Stimulated activated CD4-positive, alpha-beta T cell treated with anti-CD3 and anti-CD28 coated beads, Interleukin-15, amount 100 ng/mL, for 48 hours (primary cell): Measurements from ENCODE around the gene WIPF1.

Source experiments
- DNase-seq, 2 donors: peaks; one replicate each; pipeline ENCODE4 v3.0.0-alpha.2; 2020; ENCODE audit warnings: low read depth in 2 of 2

WIPF1 gene

DNA sequence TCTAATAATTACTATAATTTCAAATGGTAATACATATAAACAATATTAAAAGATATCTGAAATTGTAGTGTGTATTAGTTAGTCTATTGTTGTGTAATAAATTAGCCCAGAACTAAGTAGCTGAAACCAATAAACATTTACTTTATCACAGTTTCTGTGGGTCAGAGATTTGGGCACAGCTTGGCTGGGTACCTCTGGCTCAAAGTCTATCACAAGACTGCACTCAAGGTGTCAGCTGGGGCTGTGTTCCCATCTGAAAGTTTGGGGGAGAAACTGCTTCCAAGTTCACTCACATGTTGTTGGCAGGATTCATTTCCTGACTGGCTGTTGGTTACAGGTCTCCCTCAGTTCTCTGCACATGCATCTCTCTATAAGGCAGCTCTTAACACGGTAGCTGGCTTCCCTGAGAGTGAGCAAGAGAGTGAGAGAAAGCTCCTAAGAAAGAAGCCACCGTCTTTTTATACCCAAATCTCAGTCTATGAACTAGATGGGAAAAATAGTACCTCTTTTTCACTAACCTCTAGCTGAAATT lies 25.6 kb upstream of the WIPF1 start:
- DNase-seq: no peak

GRCh38 chr2:174621323-174621722 lies 23.7 kb upstream of the WIPF1 start:
- no peak for DNase-seq

DNA sequence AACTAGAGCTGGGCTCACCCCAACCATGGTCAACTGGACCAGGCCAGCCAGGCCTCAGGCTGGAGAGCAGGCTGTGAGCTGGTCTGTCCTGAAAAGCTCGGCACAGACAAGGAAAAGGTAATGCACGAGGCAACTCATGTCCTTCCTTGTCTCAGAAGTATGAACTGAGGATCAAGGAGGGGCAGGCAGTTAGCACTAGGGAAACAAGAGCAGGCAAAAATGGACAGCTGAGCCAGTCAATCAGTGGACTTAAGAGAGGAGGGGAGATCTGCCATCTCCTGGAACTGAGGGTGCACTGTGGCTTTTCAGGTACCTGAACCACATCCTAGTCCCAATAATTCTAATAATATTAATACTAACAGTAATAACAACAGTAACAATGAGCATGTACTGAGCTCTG lies 20.6 kb upstream of the WIPF1 start:
- no peak for DNase-seq

- no peak for DNase-seq
Measured at GRCh38 chr2:174617718-174618117, 20.1 kb upstream of the WIPF1 start.

DNA sequence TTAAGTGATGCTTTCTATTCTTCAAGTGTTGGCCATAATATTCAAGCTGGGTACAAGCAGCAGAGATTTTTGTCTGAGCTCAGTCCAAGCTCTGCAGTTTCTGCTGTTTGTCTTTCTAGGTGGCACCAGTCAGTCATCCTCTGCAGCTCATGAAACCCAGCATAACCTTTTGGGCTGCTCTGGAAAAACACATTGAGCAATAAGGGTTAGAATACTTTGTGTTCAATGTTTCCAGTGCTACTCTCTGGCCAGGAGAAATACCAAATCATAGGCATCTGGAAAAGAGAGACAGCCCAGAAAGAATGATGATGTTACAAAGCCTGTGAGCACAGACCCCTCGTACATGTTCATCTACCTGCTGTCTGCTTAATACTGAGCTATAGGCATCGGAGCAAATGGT lies 19.5 kb upstream of the WIPF1 start:
- no peak for DNase-seq

- no peak for DNase-seq
Measured at GRCh38 chr2:174615871-174616436, 18.4 kb upstream of the WIPF1 start.

DNA sequence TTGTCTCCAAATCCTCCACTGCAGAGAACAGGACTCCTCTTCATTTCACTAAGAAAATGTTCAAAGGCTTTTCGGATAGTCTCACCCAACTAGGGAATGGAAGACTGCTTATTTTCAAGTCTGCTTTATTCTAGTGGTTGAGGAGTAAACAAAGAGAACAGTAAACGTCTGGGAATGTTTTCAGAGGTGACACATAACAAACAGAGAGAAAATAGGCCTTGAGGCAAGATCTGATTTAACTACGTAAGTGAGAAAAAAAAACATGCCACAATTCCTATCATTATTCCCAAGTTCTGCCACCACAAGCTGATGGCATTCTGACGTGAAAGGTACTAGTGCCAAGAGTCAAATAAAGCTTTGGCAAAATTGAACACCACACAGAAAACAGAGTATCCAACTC lies 16.7 kb upstream of the WIPF1 start:
- DNase-seq: no peak

- DNase-seq: no peak
Measured at GRCh38 chr2:174613531-174613930, 15.9 kb upstream of the WIPF1 start.

GRCh38 chr2:174612970-174613369 lies 15.4 kb upstream of the WIPF1 start:
- DNase-seq: no peak

DNA sequence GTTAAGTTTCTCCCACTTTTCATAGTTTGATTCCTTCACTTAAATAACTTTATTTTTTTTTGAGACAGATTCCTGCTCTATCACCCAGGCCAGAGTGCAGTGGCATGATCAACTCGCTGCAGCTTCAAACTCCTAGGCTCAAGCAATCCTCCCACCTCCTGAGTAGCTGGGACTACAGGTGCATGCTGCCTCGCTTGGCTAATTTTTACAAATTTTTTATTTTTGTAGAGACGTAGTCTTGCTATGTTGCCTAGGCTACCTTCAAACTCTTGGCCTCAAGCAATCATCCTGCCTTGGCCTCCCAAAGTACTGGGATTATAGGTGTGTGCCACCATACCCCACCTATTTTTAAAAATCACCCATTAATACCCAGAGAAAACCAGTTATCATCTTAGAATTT lies 14.2 kb upstream of the WIPF1 start:
- no peak for DNase-seq

DNA sequence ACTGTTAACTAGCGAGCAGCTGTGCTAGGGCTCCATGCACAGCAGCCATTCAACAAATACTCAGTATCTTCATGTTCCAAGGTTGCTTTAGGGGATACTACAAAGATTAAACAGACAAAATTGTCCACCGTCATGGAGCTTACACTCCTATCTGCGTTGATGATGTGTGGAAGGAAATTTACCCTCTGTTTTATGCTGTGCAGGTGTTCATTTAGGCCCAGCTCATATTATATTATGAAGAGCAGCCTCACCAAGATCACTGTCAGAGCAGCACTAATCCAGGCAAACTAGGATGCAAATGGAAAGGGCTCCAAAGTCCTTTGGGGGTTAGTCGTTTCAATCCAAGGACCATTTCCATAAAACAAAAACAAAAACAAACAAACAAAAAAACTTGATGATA lies 13.4 kb upstream of the WIPF1 start:
- DNase-seq: no peak

- no peak for DNase-seq
Measured at GRCh38 chr2:174610243-174610995, 12.8 kb upstream of the WIPF1 start.

DNA sequence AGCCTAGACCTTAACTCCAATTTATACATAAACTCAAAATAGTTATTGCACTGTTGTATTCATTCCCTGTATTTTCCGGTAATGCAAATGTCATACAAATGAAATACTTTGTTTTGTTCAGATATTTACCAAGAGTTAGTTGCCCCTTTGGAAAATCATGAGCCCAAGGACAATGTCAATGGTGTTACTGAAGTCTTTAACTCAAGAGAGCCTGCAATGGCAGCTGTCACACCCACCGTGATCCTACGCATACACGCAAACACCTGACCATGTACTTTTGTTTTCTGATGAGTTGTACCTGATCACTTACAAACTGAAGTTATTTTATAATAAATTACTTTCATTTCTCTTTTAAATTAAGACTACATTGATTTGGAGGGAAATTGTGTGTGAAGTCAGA lies 11.7 kb upstream of the WIPF1 start:
- no peak for DNase-seq

- no peak for DNase-seq
Measured at GRCh38 chr2:174608866-174609214, 11.2 kb upstream of the WIPF1 start.

GRCh38 chr2:174607989-174608865 lies 10.6 kb upstream of the WIPF1 start:
- no peak for DNase-seq

DNA sequence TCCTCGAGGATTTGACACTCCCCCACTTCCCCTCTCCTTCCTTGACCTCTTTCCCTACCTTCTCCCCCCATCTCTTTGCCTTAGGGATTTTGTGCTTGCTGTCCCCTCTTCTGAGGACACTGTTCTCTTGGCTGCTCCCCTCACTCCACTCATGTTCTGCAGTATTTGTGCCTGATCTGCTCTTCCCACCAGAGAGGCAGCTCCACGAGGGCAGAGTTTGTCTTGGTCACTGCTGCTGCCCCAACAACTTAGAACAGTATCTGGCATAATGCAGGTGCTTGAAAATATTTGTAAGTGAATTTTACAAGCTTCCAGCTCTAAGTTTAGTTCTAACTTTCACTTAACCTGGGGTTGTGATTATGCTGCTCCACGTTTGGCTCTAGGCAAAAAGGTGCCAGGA lies 10.0 kb upstream of the WIPF1 start:
- no peak for DNase-seq

GRCh38 chr2:174606336-174606735 lies 8.7 kb upstream of the WIPF1 start:
- DNase-seq: no peak

DNA sequence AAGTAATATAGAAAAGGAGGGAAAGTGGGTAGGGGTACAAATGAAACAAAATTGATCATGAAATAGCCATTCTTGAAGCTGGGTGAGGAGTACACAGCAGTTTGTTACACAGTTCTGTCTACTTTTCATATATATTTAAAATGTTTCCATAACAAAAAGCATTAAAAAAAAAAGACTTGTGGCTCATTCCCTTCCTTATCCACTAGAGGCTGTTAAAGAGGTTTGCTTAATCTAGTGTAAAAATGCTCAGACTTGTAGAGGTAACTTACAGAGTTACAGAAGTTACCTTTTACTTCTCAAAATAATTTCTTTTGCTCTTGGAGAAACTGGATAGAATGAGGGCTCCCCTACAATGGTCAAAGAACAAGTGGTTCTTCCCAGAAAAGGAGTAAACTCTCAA lies 8.1 kb upstream of the WIPF1 start:
- no peak for DNase-seq

DNA sequence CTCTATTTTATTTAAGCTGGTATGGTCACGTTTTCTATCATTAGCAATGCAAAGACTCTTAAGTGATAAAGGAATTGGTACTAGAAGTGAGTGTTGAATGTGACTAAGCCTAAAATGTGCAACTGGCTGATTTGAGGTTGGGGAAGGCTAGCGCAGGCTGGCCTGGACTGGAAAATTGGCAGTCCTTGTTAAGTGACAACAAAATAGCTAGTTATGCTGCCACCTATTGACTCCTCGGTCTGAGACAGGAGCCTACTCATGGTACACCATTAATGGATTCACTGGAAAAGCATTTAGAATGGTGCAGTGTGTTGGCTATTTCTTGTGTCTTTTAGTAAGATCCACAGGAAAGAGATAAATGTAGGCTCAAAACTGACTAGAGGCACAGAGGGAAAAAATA lies 5.7 kb upstream of the WIPF1 start:
- DNase-seq: no peak

GRCh38 chr2:174602745-174603144 lies 5.1 kb upstream of the WIPF1 start:
- no peak for DNase-seq

- DNase-seq: no peak
Measured at GRCh38 chr2:174600349-174600748, 2.7 kb upstream of the WIPF1 start.

DNA sequence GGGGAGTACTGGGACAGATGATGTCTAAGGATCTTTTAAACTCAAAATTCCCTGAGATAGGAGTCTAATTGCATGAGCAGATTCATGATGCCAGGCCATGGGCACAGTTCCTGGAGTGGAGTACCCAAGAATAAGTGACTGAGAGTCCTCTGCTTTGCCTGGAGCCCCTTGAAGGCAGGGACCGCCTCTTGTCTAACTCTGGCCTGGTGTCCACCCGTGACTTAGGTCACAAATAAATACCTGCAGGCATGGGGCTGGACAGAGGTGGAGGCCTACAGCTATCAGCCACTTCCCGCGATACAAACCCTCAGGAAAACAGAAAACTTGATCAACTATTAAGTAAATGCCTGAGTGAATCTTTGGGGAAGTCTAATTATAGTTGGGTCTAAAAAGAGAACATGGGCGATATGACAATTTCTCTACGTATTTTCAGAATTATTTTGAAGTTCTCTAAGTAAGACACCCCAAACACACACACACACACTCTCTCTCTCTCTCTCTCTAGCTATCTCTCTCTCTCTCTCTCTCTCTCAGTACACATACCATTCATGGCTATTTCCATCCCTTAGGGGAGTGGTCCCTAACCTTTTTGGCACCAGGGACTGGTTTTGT lies 1.8 kb upstream of the WIPF1 start:
- no peak for DNase-seq
